B cell (primary cell): ENCODE measurements around the gene PSD4. TPM values are rescaled to one million over a fixed set of nuclear protein-coding genes. Genes with fewer than 3 reads are reported as not detected.

ENCODE experiments used
- ATAC-seq: fragments of 200-7000 bp; cut with Tn5 transposase; one replicate; pipeline ENCODE4 v1.10.0; 2021; ENCODE audit warnings: low read depth, mild to moderate bottlenecking, moderate number of reproducible peaks, moderate library complexity
- CTCF ChIA-PET: fragments of 350-600 bp; sonication (Branson Sonifier 250); formaldehyde crosslinking; loops from one replicate; lab custom pipeline; 2021; ENCODE audit warnings: antibody characterized with exemption, inconsistent platforms; lab: Charles Lee
- POLR2A ChIA-PET: fragments of 350-600 bp; sonication (Branson Sonifier 250); formaldehyde crosslinking; loops from one replicate; lab custom pipeline; 2021; ENCODE audit warnings: antibody characterized with exemption; lab: Charles Lee
- DNase-seq: peaks from one replicate; pipeline ENCODE4 v3.0.0; 2013
- H2AFZ ChIP-seq: 2 replicates; pipeline ENCODE4 v1.6.1; 2012; ENCODE audit warnings: mild to moderate bottlenecking, low read depth, low read length; ENCODE audit not compliant: insufficient read depth, poor library complexity, severe bottlenecking
- H3K27ac ChIP-seq, 2 donors: 1 replicate in 1 of 2; 2 replicates in 1 of 2; pipeline ENCODE4 v1.5.1; 2012 to 2013; ENCODE audit warnings: low read length in 2 of 2, mild to moderate bottlenecking in 2 of 2, moderate library complexity in 1 of 2
- H3K27me3 ChIP-seq, 4 experiments: fragments of 200-600 bp in 1 of 4; sonication (generic) in 1 of 4; replicated peaks in 1 of 4; 1 replicate in 2 of 4; 2 replicates in 2 of 4; pipeline versions ENCODE4 v1.6.1 to v1.7.0; 2013 to 2016; ENCODE audit warnings: low read length in 3 of 4, mild to moderate bottlenecking in 2 of 4, mixed read lengths in 1 of 4, moderate library complexity in 1 of 4; ENCODE audit not compliant: insufficient read depth in 4 of 4, control insufficient read depth in 3 of 4; ENCODE audit errors: control extremely low read depth in 1 of 4
- H3K36me3 ChIP-seq, 2 experiments: replicated peaks in 1 of 2; 1 replicate in 1 of 2; 2 replicates in 1 of 2; pipeline versions ENCODE4 v1.6.1 to v1.7.1; 2013; ENCODE audit warnings: low read length in 1 of 2; ENCODE audit not compliant: insufficient read depth in 2 of 2, control insufficient read depth in 1 of 2; ENCODE audit errors: control extremely low read depth in 1 of 2, extremely low read depth in 1 of 2
- H3K4me1 ChIP-seq, 2 donors: fragments of 200-600 bp in 1 of 2; sonication (generic) in 1 of 2; 1 replicate in 1 of 2; 2 replicates in 1 of 2; pipeline versions ENCODE4 v1.5.1 to v1.6.1; 2013 to 2017; ENCODE audit warnings: low read length in 2 of 2; ENCODE audit not compliant: control insufficient read depth in 2 of 2, insufficient read depth in 2 of 2
- H3K4me2 ChIP-seq: replicated peaks from 2 replicates; pipeline ENCODE3; 2012; ENCODE audit warnings: mild to moderate bottlenecking, low read depth, low read length; ENCODE audit not compliant: poor library complexity, severe bottlenecking
- H3K4me3 ChIP-seq, 5 experiments: fragments of 200-600 bp in 1 of 5; sonication (generic) in 1 of 5; 1 replicate in 3 of 5; 2 replicates in 2 of 5; pipeline versions ENCODE4 v1.5.1 to v1.7.0; 2011 to 2016; ENCODE audit warnings: low read length in 4 of 5, mild to moderate bottlenecking in 4 of 5, low read depth in 2 of 5, control low read depth in 1 of 5, moderate library complexity in 1 of 5; ENCODE audit not compliant: insufficient read depth in 1 of 5; ENCODE audit errors: control extremely low read depth in 1 of 5, extremely low read depth in 1 of 5
- H3K79me2 ChIP-seq: fragments of 200-600 bp; sonication (generic); one replicate; pipeline ENCODE4 v1.6.0; 2016; ENCODE audit warnings: low read length; ENCODE audit not compliant: control insufficient read depth, insufficient read depth
- H3K9ac ChIP-seq: fragments of 200-600 bp; sonication (generic); 2 replicates; pipeline ENCODE4 v1.6.1; 2017; ENCODE audit warnings: mild to moderate bottlenecking, low read length, moderate library complexity
- H3K9me3 ChIP-seq, 3 donors: one replicate each; pipeline versions ENCODE4 v1.6.1 to v1.7.1; 2013; ENCODE audit warnings: low read length in 2 of 3; ENCODE audit not compliant: control insufficient read depth in 2 of 3, insufficient read depth in 1 of 3; ENCODE audit errors: control extremely low read depth in 1 of 3
- H4K20me1 ChIP-seq: 2 replicates; pipeline ENCODE4 v1.6.0; 2012; ENCODE audit warnings: mild to moderate bottlenecking, low read length; ENCODE audit not compliant: insufficient read depth, control insufficient read depth, poor library complexity, severe bottlenecking
- H3K27ac Mint-ChIP-seq: one replicate; pipeline ENCODE4 v1.8.0; 2021; ENCODE audit warnings: mixed read lengths
- H3K27me3 Mint-ChIP-seq: one replicate; pipeline ENCODE4 v1.8.0; 2021; ENCODE audit warnings: mixed read lengths
- H3K4me1 Mint-ChIP-seq: one replicate; pipeline ENCODE4 v1.8.0; 2021; ENCODE audit warnings: mixed read lengths
- H3K4me3 Mint-ChIP-seq: one replicate; pipeline ENCODE4 v1.8.0; 2021; ENCODE audit warnings: mixed read lengths
- H3K9me3 Mint-ChIP-seq: one replicate; pipeline ENCODE4 v1.8.0; 2022; ENCODE audit warnings: mixed read lengths; ENCODE audit not compliant: insufficient read depth
- CTCF ChIP-seq: fragments of 200-600 bp; IDR thresholded peaks from one replicate; pipeline ENCODE4 v1.8.0; 2022; ENCODE audit warnings: antibody characterized with exemption, mild to moderate bottlenecking
- EZH2 ChIP-seq: IDR thresholded peaks from 2 replicates; pipeline ENCODE4 v1.6.1; 2012; ENCODE audit warnings: borderline replicate concordance, low read depth, mild to moderate bottlenecking, moderate library complexity, low read length; ENCODE audit not compliant: insufficient read depth, poor library complexity, severe bottlenecking
- WGBS: methylation state at CpG from one replicate; pipeline ENCODE4 v1.1.5; 2013; ENCODE audit warnings: missing lambda C conversion rate; ENCODE audit not compliant: insufficient coverage; 5-methylcytosine and 5-hydroxymethylcytosine counted together
- intact Hi-C: fragments of 100-400 bp; cut with micrococcal nuclease; formaldehyde crosslinking; loops from one replicate; pipeline ENCODE4 v1.10.0; 2022
- polyA plus RNA-seq: library from polyadenylated mRNA; depleted of rRNA; stranded (reverse); fragments of >200 nt; gene quantifications from 2 replicates; pipeline ENCODE4 v1.2.3, GENCODE V29; 2012
- total RNA-seq, 2 donors: library from RNA; stranded (reverse); fragments of 120-200 nt in 1 of 2; gene quantifications; 1 replicate in 1 of 2; 2 replicates in 1 of 2; pipeline versions ENCODE4 v1.2.3 to v1.2.4, GENCODE V29; 2013 to 2022

PSD4 gene
- total and polyA plus RNA-seq, 2 donors (not counting 1 experiment from before 2014, with no cell fraction given) = 87.1 to 203 TPM

DNA sequence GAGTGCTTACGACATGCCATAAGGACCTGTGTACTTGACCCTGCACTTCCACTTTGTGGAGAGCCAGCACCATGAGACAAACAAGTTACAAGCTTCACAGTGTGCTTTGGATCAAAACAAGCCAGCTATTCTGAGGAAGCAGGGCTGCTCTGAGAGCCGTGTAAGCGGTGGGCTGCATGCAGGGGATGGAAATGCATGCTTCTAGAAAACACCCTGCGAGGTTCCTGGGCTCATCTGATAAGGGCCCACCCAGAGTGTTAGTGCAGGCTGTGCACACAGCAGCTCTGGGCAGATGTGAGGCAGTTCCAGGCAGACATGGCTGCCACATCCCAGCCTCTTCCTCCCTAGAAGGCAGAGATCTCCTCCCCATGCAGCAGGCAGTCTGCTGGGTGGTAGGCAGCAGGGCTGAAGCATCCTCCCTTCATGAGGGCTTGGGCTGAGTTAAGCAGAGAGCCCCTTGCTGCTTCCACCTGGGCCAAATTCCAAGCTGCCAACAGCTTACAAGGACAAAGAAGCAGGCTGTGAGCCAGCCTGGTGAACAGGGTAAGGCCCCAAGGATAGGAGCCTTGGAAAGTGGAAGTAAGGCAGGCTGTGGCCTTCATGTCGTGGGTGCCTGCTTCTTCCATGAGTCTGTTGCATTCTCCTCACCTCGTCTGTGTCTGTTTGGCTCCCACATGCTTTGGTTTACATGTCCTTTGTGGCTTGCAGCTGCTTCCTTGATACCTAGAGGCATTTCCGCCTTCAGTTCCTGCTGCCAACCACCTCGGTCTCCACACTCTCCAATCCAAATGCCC lies 7.7 kb downstream of the PSD4 start:
- Histone ChIP-seq H3K9ac (peak overlapping the region; percentile 21), H3K4me3 (no peak overlapping the region)

More for the DNA sequence above, 7.7 kb downstream of the PSD4 start:
- Histone ChIP-seq H3K27ac (peak overlapping the region; percentile 19 to 73), H3K27me3 (no peaks in the 10 kb centered on the region), H2AFZ (no peak overlapping the region), H4K20me1 (peaks cover 100% of the 10 kb centered on the region), H3K9me3 (no peaks in the 10 kb centered on the region), H3K36me3 (peaks cover 0 to 94% of the 10 kb centered on the region in 2 experiments), H3K4me2 (peak overlapping the region; percentile 61), H3K4me1 (peaks cover 72 to 91% of the 10 kb centered on the region in 2 donors), H3K79me2 (peaks cover 100% of the 10 kb centered on the region)
- Mint-ChIP-seq H3K27me3 (no peaks in the 10 kb centered on the region), H3K4me3 (peak overlapping the region; percentile 49), H3K9me3 (no peaks in the 10 kb centered on the region), H3K27ac (peak overlapping the region; percentile 90), H3K4me1 (peaks cover 90% of the 10 kb centered on the region)
- 31% methylated on average over 7 of the region's 8 CpGs for WGBS
- peak; percentile 37 for ATAC-seq
- CTCF ChIA-PET = interaction anchor here (1.0 to 18.3 kb wide), 9 partner anchors 9 to 101 kb away, joined by 3 to 327 read pairs (median 7); no protein-coding TSS in a partner anchor
- TF ChIP-seq CTCF (no peak), EZH2 (no peak)
- POLR2A ChIA-PET = interaction anchor here (0.8 to 1.9 kb wide), 2 partner anchors 9 to 17 kb away, joined by 4 to 6 read pairs; no protein-coding TSS in a partner anchor
- intact Hi-C loops = no loop called here
- no peak for DNase-seq
